H4 (cell line): ENCODE measurements around the gene KRT17. TPM values are rescaled to one million over a fixed set of nuclear protein-coding genes. Genes with fewer than 3 reads are reported as not detected.
"Not testable (repeated sequence)": the region's sequence is repeated elsewhere in the genome, so short reads cannot be mapped to it uniquely, and the experiment has no call there.

ENCODE experiments used
- DNase-seq: peaks from one replicate; pipeline ENCODE4 v3.0.0-alpha.2; 2015; ENCODE audit warnings: low spot score
- total RNA-seq: library from RNA; depleted of rRNA; stranded (reverse); fragments of >200 nt; shearing (Covaris generic); gene quantifications from 2 replicates; pipeline ENCODE4 v1.2.3, GENCODE V29; 2014

KRT17 gene
- total RNA-seq, 1 experiment from 2014 or later = 81.4 TPM

- DNase-seq = no peak
These were observed 3.6 kb downstream of the KRT17 start for GRCh38 chr17:41620583-41621434.

DNA sequence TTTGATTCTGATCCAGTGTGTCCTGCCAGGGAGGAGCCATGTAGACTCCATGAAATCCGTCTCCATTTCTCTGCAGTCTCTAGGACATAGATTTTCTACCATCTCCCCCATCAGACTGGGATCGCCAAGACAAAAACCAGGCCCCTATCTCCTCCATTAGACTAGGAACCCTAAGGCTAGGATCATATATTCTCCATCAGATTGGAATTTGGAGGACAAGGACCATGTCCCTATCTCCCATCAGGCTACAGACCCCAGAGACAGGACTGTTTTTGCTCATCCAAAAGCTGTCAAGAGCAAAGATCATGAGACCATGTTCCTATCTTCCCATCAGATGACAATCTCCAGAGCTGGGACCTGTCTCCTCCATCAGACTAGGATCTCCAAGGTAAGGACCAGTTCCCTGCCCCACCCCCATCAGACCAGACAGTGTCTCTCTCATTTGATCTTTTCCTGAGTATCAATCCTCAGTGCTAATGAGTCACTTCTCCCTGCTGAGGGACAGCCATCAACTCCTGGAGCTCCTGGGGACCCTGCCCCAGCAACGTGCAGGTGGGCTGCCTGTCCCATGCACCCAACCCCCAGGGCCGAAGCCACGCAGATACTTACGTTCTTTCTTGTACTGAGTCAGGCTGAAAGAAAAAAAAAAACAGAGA, 4.3 kb downstream of the KRT17 start:
- not testable (repeated sequence) for DNase-seq

- no peak for DNase-seq
These were observed 5.1 kb downstream of the KRT17 start for GRCh38 chr17:41619036-41619926.

DNA sequence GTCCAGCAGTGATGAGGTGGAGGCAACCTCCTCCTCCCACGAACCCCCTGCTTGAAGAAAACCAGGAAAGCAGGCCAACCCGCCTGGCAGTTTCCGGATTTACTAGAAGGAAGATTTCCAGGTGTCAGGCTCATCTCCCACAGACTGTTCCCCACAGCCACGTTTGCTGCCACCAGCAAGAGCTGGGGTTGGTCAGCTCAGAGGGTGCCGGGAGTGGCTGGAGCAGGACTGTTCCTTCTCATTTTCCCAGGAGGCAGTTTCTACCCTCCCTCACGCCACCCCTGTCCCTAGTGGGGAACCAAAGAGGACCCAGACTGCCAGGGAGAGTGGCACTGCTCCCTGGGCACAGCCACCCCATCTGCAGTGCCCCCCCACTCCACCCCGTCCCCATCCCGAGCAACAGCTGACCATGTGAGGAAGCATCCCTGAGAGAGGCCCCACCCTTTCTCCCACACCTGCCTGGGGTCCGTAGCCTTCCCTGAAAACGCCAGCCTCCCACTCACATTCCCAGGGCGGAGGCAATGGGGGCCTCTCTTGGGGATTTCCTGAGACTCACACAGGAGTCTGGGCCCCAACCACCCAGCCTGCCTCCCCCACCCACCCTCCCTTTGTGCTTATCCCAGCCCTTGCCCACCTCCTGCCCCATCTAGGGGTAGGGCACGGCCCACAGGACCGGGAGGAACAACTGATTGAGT, 5.9 kb downstream of the KRT17 start:
- no peak for DNase-seq

DNA sequence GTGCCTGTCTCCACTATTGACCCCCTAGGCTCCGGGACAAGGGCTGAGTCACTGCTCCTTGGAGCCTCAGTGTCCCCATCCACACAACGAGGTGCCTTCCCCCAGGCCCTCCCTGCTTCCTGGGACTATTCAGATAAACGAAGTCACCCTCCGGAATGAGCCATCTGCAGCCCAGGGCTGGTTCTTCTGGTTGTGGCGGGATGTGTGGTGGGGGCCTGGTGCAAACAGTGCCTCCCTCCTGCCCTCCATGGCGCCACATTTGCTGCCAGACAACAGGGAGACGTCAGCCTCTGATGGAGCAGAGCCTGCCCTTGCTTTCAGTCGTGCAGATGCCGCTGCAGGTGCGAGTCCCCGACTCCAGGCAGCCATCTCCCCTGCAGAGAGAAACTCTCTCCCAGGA, 6.7 kb downstream of the KRT17 start:
- DNase-seq = no peak

GRCh38 chr17:41617136-41617535, 7.2 kb downstream of the KRT17 start:
- no peak for DNase-seq

GRCh38 chr17:41616486-41616885, 7.9 kb downstream of the KRT17 start:
- not testable (repeated sequence) for DNase-seq

GRCh38 chr17:41615454-41615853, 8.9 kb downstream of the KRT17 start:
- peak; percentile 25 for DNase-seq

GRCh38 chr17:41614767-41615166, 9.6 kb downstream of the KRT17 start:
- DNase-seq = not testable (repeated sequence)

DNA sequence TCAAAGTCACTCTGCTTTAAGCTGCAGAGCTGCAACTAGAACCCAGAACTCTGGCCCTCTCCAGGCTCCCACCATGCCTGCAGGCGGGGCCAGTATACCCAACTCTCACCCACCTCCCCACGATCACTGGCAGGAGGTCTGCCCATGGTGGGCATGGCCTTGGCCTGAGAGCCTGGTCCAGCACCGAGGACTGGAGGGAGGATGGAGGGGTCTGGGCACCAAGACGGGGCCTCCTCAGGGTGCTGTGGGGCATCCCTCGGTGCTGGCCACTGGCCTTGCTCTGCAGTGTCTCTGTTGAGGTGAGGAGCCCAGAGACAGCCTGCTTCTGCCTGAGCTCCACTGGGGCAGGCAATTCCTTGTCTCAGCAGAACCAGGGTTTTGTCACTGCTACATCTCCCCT, 10.3 kb downstream of the KRT17 start:
- no peak for DNase-seq

- DNase-seq = no peak
These were observed 10.9 kb downstream of the KRT17 start for GRCh38 chr17:41613277-41614082.

DNA sequence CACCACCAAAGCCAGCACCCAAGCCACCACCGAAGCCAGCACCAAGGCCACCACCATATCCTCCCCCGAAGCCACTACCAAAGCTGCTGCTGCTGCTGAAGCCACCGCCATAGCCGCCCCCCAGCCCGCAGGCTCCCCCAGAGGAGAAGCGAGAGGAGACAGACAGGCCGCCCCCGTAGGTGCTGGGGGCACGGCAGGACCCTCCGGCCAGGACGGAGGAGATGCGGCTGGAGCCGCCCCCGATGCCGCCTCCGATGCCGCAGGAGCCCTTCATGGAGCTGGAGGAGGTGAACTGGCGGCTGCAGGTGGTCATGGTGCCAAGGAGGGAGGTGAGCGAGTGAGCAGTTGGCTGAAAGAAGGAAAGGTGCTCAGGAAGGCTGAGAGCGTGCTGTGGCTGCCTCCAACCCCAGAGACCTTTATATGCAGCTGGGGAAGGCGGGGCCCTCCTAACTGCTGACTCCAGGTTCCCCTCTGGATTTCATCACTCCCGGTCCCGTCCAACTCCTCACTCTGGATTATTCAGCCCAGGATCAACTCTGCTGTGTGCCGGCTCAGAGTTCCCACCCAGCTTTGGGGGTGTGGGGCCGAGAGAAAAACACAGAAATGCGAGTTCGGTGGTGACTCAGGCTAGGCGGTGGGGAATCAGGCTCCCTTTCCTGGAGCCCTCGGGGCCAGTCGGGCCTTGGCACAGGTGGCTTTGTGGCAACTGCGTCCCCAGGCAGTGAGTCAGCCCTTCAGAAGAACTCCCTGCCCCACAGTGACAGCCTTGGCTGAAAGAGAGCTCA, 11.8 kb downstream of the KRT17 start, which contains the start of gene KRT16:
KRT16 (minus strand) TSS at position 392 of the 785 bp plus-strand sequence; CDS start at position 313, 79 bp downstream.
- peak; percentile 80 for DNase-seq

GRCh38 chr17:41610965-41611640, 13.3 kb downstream of the KRT17 start:
- no peak for DNase-seq

DNA sequence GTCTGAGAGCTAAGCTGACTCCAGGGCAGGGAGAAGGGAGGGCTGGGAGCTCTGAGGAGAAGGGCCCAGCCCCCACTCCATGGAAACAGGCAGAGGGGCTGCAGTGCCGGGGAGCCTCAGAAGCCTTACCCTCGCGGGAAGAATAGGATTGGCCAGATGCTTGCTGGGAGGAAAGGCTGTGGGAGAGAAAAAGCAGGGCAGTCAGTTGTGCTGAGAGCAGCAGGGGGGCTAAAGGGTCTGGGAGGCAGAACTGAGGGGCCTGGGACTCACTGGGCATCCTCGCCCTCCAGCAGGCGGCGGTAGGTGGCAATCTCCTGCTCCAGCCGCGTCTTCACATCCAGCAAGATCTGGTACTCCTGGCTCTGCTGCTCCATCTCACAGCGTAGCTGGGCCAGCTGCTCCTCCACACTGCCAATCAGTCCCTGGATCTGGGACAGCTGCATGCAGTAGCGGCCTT, 14.3 kb downstream of the KRT17 start:
- not testable (repeated sequence) for DNase-seq

DNA sequence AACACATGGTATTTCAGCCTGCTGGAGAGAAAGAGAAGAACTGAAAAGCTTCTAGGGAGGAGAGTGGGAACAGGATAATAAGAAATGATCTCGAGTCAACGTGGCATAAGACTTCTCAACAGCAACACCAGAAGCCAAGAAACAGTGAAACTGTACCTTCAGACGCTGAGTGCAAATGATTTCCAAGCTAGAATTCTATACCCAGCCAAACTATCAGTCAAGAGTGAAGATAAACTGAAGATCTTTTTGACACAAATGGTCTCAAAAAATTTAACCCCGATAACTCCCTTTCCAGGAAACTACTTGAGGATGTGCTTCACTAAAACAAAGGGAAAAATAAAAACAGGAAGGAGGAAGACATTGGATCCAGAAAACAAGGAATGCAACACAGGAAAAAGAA, 17.4 kb downstream of the KRT17 start:
- not testable (repeated sequence) for DNase-seq

- no peak for DNase-seq
These were observed 21.9 kb downstream of the KRT17 start for GRCh38 chr17:41602524-41602923.

DNA sequence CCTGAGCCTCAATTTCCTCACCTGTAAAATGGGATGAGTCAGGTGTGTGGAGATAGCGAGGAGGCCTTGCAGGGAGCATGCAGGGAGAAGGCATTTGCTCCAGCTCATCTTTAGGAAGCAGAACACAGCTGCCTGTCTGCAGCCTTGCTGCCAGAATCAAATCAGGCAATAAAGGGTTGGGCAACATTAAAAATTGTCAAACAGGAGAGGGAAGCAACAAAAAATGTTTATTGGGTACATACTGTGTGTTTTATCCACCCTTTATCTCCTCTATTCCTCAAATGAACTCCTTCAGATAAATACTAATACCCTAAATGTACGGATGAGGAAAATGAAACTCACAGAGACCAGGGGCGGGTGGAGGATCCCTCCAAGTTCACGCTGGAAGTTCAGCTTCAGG, 24.1 kb downstream of the KRT17 start:
- no peak for DNase-seq

GRCh38 chr17:41599680-41600079, 24.7 kb downstream of the KRT17 start:
- DNase-seq = no peak

DNA sequence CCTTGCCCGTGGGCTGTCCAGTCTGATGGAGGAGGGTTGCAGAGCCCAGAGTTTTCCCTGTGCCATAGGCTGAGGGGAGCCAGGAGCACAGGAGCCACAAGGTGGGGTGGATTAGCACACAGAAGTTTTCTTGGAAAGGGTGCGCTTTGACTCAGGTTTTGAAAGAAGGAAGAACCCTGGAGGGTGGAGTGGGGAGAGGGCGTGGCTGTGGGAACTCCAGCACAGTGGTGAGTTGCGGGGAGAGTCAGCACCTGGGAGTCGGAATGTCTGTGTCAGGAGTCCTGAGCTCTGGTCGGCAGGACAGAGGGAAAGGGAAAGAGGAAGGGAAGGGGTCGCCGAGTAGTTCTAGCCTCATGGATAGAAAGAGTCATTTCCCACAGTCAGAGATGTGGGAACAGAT, 28.8 kb downstream of the KRT17 start:
- no peak for DNase-seq
